ENCODE measurements around the gene UFD1.

The UFD1 gene

GRCh38 chr22:19515654-19516377 lies 36.8 kb upstream of the UFD1 start:
- FAIRE-seq: no peak

GRCh38 chr22:19514831-19515565 lies 36.0 kb upstream of the UFD1 start:
- no peak for FAIRE-seq

- no peak for FAIRE-seq
Measured at GRCh38 chr22:19513823-19514222, 34.8 kb upstream of the UFD1 start.

- FAIRE-seq: no peak
Measured at GRCh38 chr22:19510919-19511341, 31.9 kb upstream of the UFD1 start.

GRCh38 chr22:19509923-19510322 lies 30.9 kb upstream of the UFD1 start:
- FAIRE-seq: no peak

GRCh38 chr22:19509191-19509590 lies 30.2 kb upstream of the UFD1 start:
- no peak for FAIRE-seq

GRCh38 chr22:19508024-19508776 lies 29.2 kb upstream of the UFD1 start:
- no peak for FAIRE-seq

- FAIRE-seq: no peak
Measured at GRCh38 chr22:19507534-19507861, 28.5 kb upstream of the UFD1 start.

GRCh38 chr22:19506212-19506611 lies 27.2 kb upstream of the UFD1 start:
- no peak for FAIRE-seq

- FAIRE-seq: no peak
Measured at GRCh38 chr22:19505735-19506126, 26.7 kb upstream of the UFD1 start.

- no peak for FAIRE-seq
Measured at GRCh38 chr22:19504900-19505734, 26.1 kb upstream of the UFD1 start.

- FAIRE-seq: no peak
Measured at GRCh38 chr22:19503869-19504268, 24.9 kb upstream of the UFD1 start.

GRCh38 chr22:19503367-19503766 lies 24.4 kb upstream of the UFD1 start:
- FAIRE-seq: no peak

- no peak for FAIRE-seq
Measured at GRCh38 chr22:19501897-19502447, 23.0 kb upstream of the UFD1 start.

GRCh38 chr22:19499880-19500242 lies 20.9 kb upstream of the UFD1 start:
- FAIRE-seq: no peak

GRCh38 chr22:19499236-19499879 lies 20.4 kb upstream of the UFD1 start:
- no peak for FAIRE-seq

GRCh38 chr22:19498866-19499190 lies 19.8 kb upstream of the UFD1 start:
- no peak for FAIRE-seq

GRCh38 chr22:19498154-19498865 lies 19.3 kb upstream of the UFD1 start:
- FAIRE-seq: no peak

- no peak for FAIRE-seq
Measured at GRCh38 chr22:19497245-19497644, 18.3 kb upstream of the UFD1 start.

- FAIRE-seq: no peak
Measured at GRCh38 chr22:19496324-19496630, 17.3 kb upstream of the UFD1 start.

GRCh38 chr22:19495562-19496323 lies 16.8 kb upstream of the UFD1 start:
- no peak for FAIRE-seq

All from colon (tissue), 2 donors.